SK-N-SH (cell line): ENCODE results near the gene TRABD2A. TPM values are rescaled to one million over a fixed set of nuclear protein-coding genes. Genes with fewer than 3 reads are reported as not detected.

ENCODE experiments used
- CTCF ChIA-PET: fragments of 300-600, 350-600 bp; formaldehyde crosslinking; extraction: SDS; loops from one replicate; lab custom pipeline; 2021; lab: Yijun Ruan, JAX
- POLR2A ChIA-PET: fragments of 350-600 bp; sonication (Branson Sonifier 250); formaldehyde crosslinking; extraction: SDS; loops from one replicate; lab custom pipeline; 2020; ENCODE audit warnings: antibody characterized with exemption, inconsistent platforms; lab: Yijun Ruan, JAX
- DNase-seq: peaks from one replicate; pipeline ENCODE4 v3.0.0; 2012
- H2AFZ ChIP-seq: fragments of 200-600 bp; sonication (generic); 2 replicates; pipeline ENCODE4 v1.8.1; 2016; ENCODE audit warnings: antibody characterized with exemption, mild to moderate bottlenecking, low read depth
- H3F3A ChIP-seq: fragments of 200-600 bp; sonication (generic); replicated peaks from 2 replicates; pipeline ENCODE3; 2016; ENCODE audit warnings: antibody characterized with exemption, mild to moderate bottlenecking; ENCODE audit not compliant: insufficient read depth
- H3K27ac ChIP-seq, 2 experiments: fragments of 200-500 bp in 1 of 2; fragments of 200-600 bp in 1 of 2; sonication (Bioruptor generic) in 1 of 2; sonication (generic), shearing (Covaris generic) in 1 of 2; 2 replicates each; pipeline versions ENCODE4 v1.5.1 to v1.6.1; 2014 to 2016; ENCODE audit warnings: low read depth in 2 of 2, inconsistent platforms in 1 of 2, low read length in 1 of 2, mild to moderate bottlenecking in 1 of 2, mixed read lengths in 1 of 2
- H3K27me3 ChIP-seq: fragments of 200-600 bp; sonication (generic), shearing (Covaris generic); 2 replicates; pipeline ENCODE4 v1.6.1; 2016; ENCODE audit warnings: mixed run types; ENCODE audit not compliant: insufficient read depth
- H3K36me3 ChIP-seq, 2 experiments: fragments of 200-500 bp in 1 of 2; fragments of 200-600 bp in 1 of 2; sonication (Bioruptor generic) in 1 of 2; sonication (generic) in 1 of 2; replicated peaks in 1 of 2; 2 replicates each; pipeline versions ENCODE3 to v1.5.1; 2014 to 2016; ENCODE audit warnings: low read length in 1 of 2, mild to moderate bottlenecking in 1 of 2; ENCODE audit not compliant: insufficient read depth in 2 of 2, control insufficient read depth in 1 of 2
- H3K4me1 ChIP-seq, 2 experiments: fragments of 200-500 bp in 1 of 2; fragments of 200-600 bp in 1 of 2; sonication (Bioruptor generic) in 1 of 2; sonication (generic), shearing (Covaris generic) in 1 of 2; 2 replicates each; pipeline versions ENCODE4 v1.5.1 to v1.6.1; 2014 to 2016; ENCODE audit warnings: low read depth in 1 of 2, low read length in 1 of 2, mixed run types in 1 of 2; ENCODE audit not compliant: insufficient read depth in 2 of 2, control insufficient read depth in 1 of 2
- H3K4me2 ChIP-seq: fragments of 200-600 bp; sonication (generic), shearing (Covaris generic); 2 replicates; pipeline ENCODE4 v1.6.1; 2017; ENCODE audit warnings: mixed run types
- H3K4me3 ChIP-seq, 2 experiments: fragments of 200-500 bp in 1 of 2; fragments of 200-600 bp in 1 of 2; sonication (Bioruptor generic) in 1 of 2; sonication (generic), shearing (Covaris generic) in 1 of 2; 2 replicates each; pipeline versions ENCODE4 v1.5.1 to v1.8.1; 2014 to 2016; ENCODE audit warnings: low read depth in 2 of 2, inconsistent platforms in 1 of 2, low read length in 1 of 2, mild to moderate bottlenecking in 1 of 2, mixed read lengths in 1 of 2, moderate library complexity in 1 of 2
- H3K79me2 ChIP-seq: fragments of 200-600 bp; sonication (generic); 2 replicates; pipeline ENCODE4 v1.8.1; 2017; ENCODE audit warnings: mild to moderate bottlenecking; ENCODE audit not compliant: insufficient read depth
- H3K9ac ChIP-seq: fragments of 200-600 bp; sonication (generic); 2 replicates; pipeline ENCODE4 v1.6.1; 2017; ENCODE audit warnings: mixed run types
- H3K9me2 ChIP-seq: fragments of 200-600 bp; sonication (generic); 2 replicates; pipeline ENCODE4 v1.6.1; 2017; ENCODE audit warnings: mixed run types
- H3K9me3 ChIP-seq: fragments of 200-600 bp; sonication (generic); 2 replicates; pipeline ENCODE4 v1.6.1; 2017; ENCODE audit warnings: mixed run types, mild to moderate bottlenecking, moderate library complexity
- H4K20me1 ChIP-seq: fragments of 200-600 bp; sonication (generic); 2 replicates; pipeline ENCODE4 v1.6.1; 2017; ENCODE audit warnings: mild to moderate bottlenecking, mixed run types; ENCODE audit not compliant: insufficient read depth
- EZH2phosphoT487 ChIP-seq: fragments of 200-600 bp; sonication (generic); IDR thresholded peaks from 2 replicates; pipeline ENCODE4 v1.6.1; 2017; ENCODE audit warnings: low read depth, mixed run types, mild to moderate bottlenecking, antibody characterized with exemption, moderate library complexity, borderline replicate concordance
- FOSL2 ChIP-seq: IDR thresholded peaks from 2 replicates; pipeline ENCODE4 v1.4.0; 2012; ENCODE audit warnings: low read depth, mild to moderate bottlenecking, moderate library complexity, borderline replicate concordance
- GABPA ChIP-seq: IDR thresholded peaks from 2 replicates; pipeline ENCODE4 v1.4.0; 2012; ENCODE audit warnings: low read depth, mild to moderate bottlenecking
- IRF3 ChIP-seq: fragments of 150-350 bp; IDR thresholded peaks from 2 replicates; pipeline ENCODE4 v1.6.1; 2016; ENCODE audit warnings: mild to moderate bottlenecking, low read depth, low read length
- MEF2A ChIP-seq: IDR thresholded peaks from 2 replicates; pipeline ENCODE4 v1.4.0; 2012; ENCODE audit warnings: low read depth, borderline replicate concordance
- NFIC ChIP-seq: IDR thresholded peaks from 2 replicates; pipeline ENCODE4 v1.4.0; 2012; ENCODE audit warnings: borderline replicate concordance
- PBX3 ChIP-seq: IDR thresholded peaks from 2 replicates; pipeline ENCODE4; 2012
- POLR2AphosphoS5 ChIP-seq: IDR thresholded peaks from 2 replicates; pipeline ENCODE4 v1.6.1; 2012; ENCODE audit warnings: low read depth, low read length
- RXRA ChIP-seq: IDR thresholded peaks from 2 replicates; pipeline ENCODE4 v1.4.0; 2012; ENCODE audit warnings: low read depth, mild to moderate bottlenecking, borderline replicate concordance
- TCF12 ChIP-seq: IDR thresholded peaks from 2 replicates; pipeline ENCODE4 v1.4.0; 2012
- WGBS: methylation state at CpG from one replicate; pipeline ENCODE4 v1.1.6; 2017; ENCODE audit warnings: low lambda C conversion rate; 5-methylcytosine and 5-hydroxymethylcytosine counted together
- polyA plus RNA-seq, 3 experiments: library from polyadenylated mRNA; depleted of rRNA; stranded (reverse); fragments of >200 nt; gene quantifications; 2 replicates each; pipeline ENCODE4 v1.2.3, GENCODE V29; 2012

TRABD2A gene
- polyA plus RNA-seq, 1 of the 3 experiments (the other 2 are of a cell fraction) = 3.0 TPM

DNA sequence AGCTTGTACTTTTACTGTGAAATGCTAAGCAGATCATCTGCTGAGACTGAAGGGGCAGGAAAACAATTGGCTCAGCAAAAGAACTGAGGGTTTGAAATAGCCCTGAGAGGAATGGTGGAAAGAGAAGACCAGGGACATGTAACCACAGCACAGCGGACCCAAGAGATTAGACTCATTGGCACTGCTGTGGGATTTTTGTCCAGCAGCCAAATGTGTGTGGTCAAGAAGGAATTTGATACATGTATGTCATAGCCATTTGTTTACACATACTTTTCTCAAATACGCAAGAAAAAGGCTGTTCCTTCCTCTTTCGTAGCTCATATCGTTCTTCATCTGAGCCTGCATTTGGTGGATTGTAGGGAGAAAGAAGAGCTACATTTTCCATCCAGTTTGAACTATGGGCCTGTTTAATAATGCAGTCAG lies 73.8 kb downstream of the TRABD2A start:
- Histone ChIP-seq H3K9ac (no peak overlapping the region), H3K9me2 (no peaks in the 10 kb centered on the region), H3F3A (no peaks in the 10 kb centered on the region), H3K9me3 (no peaks in the 10 kb centered on the region), H3K27me3 (no peaks in the 10 kb centered on the region), H3K27ac (no peak overlapping the region), H3K4me3 (no peak overlapping the region), H4K20me1 (no peaks in the 10 kb centered on the region), H3K4me1 (no peaks in the 10 kb centered on the region), H3K36me3 (no peaks in the 10 kb centered on the region), H3K79me2 (no peaks in the 10 kb centered on the region)
- 23% methylated on average over 4 of the region's 4 CpGs for WGBS
- DNase-seq = no peak
- CTCF ChIA-PET = no interaction called here
- TF ChIP-seq NFIC (peak; percentile 53; the same call in 1 of the 2 replicates), FOSL2 (no peak), MEF2A (no peak), EZH2phosphoT487 (no peak), RXRA (no peak), PBX3 (0 out of 2 replicates have a peak, but pooled peaks have one; percentile 10), IRF3 (no peak), TCF12 (0 out of 2 replicates have a peak, but pooled peaks have one; percentile 14)
- TF ChIP-seq, all 33 proteins: peak for 3
- peak overlapping the region; percentile 56; the same call in 1 of the 2 replicates for H3K4me2 ChIP-seq
- 0 out of 2 replicates have a peak overlapping the region, but pooled peaks have one; percentile 13 for H2AFZ ChIP-seq
- POLR2A ChIA-PET = no interaction called here

GRCh38 chr2:84805250-84805958 lies 75.5 kb downstream of the TRABD2A start:
- no peaks in the 10 kb centered on the region for H3K9me3 ChIP-seq
- WGBS = 15% methylated on average over 1 of the region's 1 CpG
- no peaks in the 10 kb centered on the region for H3K4me1 ChIP-seq
- H2AFZ ChIP-seq = no peak overlapping the region
- POLR2A ChIA-PET = no interaction called here
- H3K79me2 ChIP-seq = no peaks in the 10 kb centered on the region
- no peak for TF ChIP-seq GABPA
- TF ChIP-seq POLR2AphosphoS5 = no peak
- H3F3A ChIP-seq = no peaks in the 10 kb centered on the region
- H3K4me2 ChIP-seq = no peak overlapping the region
- H3K27ac ChIP-seq = no peak overlapping the region
- no peaks in the 10 kb centered on the region for H3K36me3 ChIP-seq
- H3K27me3 ChIP-seq = no peaks in the 10 kb centered on the region
- DNase-seq = no peak
- H3K4me3 ChIP-seq = no peak overlapping the region
- no peaks in the 10 kb centered on the region for H4K20me1 ChIP-seq
- no peaks in the 10 kb centered on the region for H3K9me2 ChIP-seq
- CTCF ChIA-PET = no interaction called here
- H3K9ac ChIP-seq = no peak overlapping the region
